ENCODE data around the gene ZFP57. TPM values are rescaled to one million over a fixed set of nuclear protein-coding genes. Genes with fewer than 3 reads are reported as not detected.
"Not testable (repeated sequence)": the region's sequence is repeated elsewhere in the genome, so short reads cannot be mapped to it uniquely, and the experiment has no call there.

ZFP57 gene
- polyA plus RNA-seq, 4 donors, result 0.16 to 0.24 (median 0.21) TPM; not detected in 1

GRCh38 chr6:29696147-29697125, 15.5 kb upstream of the ZFP57 start:
- no peak for DNase-seq (ENCODE audit: low read depth in 4 of 4, low spot score in 2 of 4)

- no peak for DNase-seq (ENCODE audit: low read depth in 4 of 4, low spot score in 2 of 4)
Measured at GRCh38 chr6:29694637-29695036, 13.7 kb upstream of the ZFP57 start.

GRCh38 chr6:29685718-29686326, 4.9 kb upstream of the ZFP57 start:
- no peak for DNase-seq (ENCODE audit: low read depth in 4 of 4, low spot score in 2 of 4)

- DNase-seq (ENCODE audit: low read depth in 4 of 4, low spot score in 2 of 4), result no peak
Measured at GRCh38 chr6:29681811-29682210, 859 bp upstream of the ZFP57 start.

- DNase-seq (ENCODE audit: low read depth in 4 of 4, low spot score in 2 of 4), result no peak
Measured at GRCh38 chr6:29680416-29680815, 536 bp downstream of the ZFP57 start.

- DNase-seq (ENCODE audit: low read depth in 4 of 4, low spot score in 2 of 4), result no peak
Measured at GRCh38 chr6:29679962-29680361, 990 bp downstream of the ZFP57 start.

- DNase-seq (ENCODE audit: low read depth in 4 of 4, low spot score in 2 of 4), result no peak
Measured at GRCh38 chr6:29678114-29678513, 2.8 kb downstream of the ZFP57 start.

- DNase-seq (ENCODE audit: low read depth in 4 of 4, low spot score in 2 of 4), result no peak
Measured at GRCh38 chr6:29676981-29677601, 3.9 kb downstream of the ZFP57 start.

- DNase-seq (ENCODE audit: low read depth in 4 of 4, low spot score in 2 of 4), result no peak
Measured at GRCh38 chr6:29675561-29675960, 5.4 kb downstream of the ZFP57 start.

GRCh38 chr6:29674008-29674407, 6.9 kb downstream of the ZFP57 start:
- no peak for DNase-seq (ENCODE audit: low read depth in 4 of 4, low spot score in 2 of 4)

- no peak for DNase-seq (ENCODE audit: low read depth in 4 of 4, low spot score in 2 of 4)
Measured at GRCh38 chr6:29673161-29673560, 7.8 kb downstream of the ZFP57 start.

GRCh38 chr6:29672116-29672515, 8.8 kb downstream of the ZFP57 start:
- DNase-seq (ENCODE audit: low read depth in 4 of 4, low spot score in 2 of 4), result not testable (repeated sequence)

- no peak for DNase-seq (ENCODE audit: low read depth in 4 of 4, low spot score in 2 of 4)
Measured at GRCh38 chr6:29671026-29671425, 9.9 kb downstream of the ZFP57 start.

- DNase-seq (ENCODE audit: low read depth in 4 of 4, low spot score in 2 of 4), result no peak
Measured at GRCh38 chr6:29667158-29667557, 13.8 kb downstream of the ZFP57 start.

- no peak for DNase-seq (ENCODE audit: low read depth in 4 of 4, low spot score in 2 of 4)
Measured at GRCh38 chr6:29666826-29667130, 14.2 kb downstream of the ZFP57 start.

GRCh38 chr6:29665942-29666825, 14.8 kb downstream of the ZFP57 start:
- no peak for DNase-seq (ENCODE audit: low read depth in 4 of 4, low spot score in 2 of 4)

GRCh38 chr6:29663300-29664042, 17.5 kb downstream of the ZFP57 start:
- DNase-seq (ENCODE audit: low read depth in 4 of 4, low spot score in 2 of 4), result no peak

- not testable (repeated sequence) for DNase-seq (ENCODE audit: low read depth in 4 of 4, low spot score in 2 of 4)
Measured at GRCh38 chr6:29661502-29662141, 19.3 kb downstream of the ZFP57 start.

GRCh38 chr6:29661071-29661470, 19.9 kb downstream of the ZFP57 start:
- DNase-seq (ENCODE audit: low read depth in 4 of 4, low spot score in 2 of 4), result no peak

Measured in left renal cortex interstitium (tissue), 4 donors.